Esophagus muscularis mucosa (tissue), 4 donors: ENCODE data around the gene EFL1. TPM values are rescaled to one million over a fixed set of nuclear protein-coding genes. Genes with fewer than 3 reads are reported as not detected.

Source experiments
- DNase-seq: peaks from one replicate; pipeline ENCODE4 v3.0.0-alpha.2; 2017; ENCODE audit errors: extremely low spot score
- H3K27ac ChIP-seq, 4 donors: fragments of 200-600 bp; sonication (generic); replicated peaks in 1 of 4; 1 replicate in 3 of 4; 2 replicates in 1 of 4; pipeline ENCODE4 v1.5.1; 2016 to 2019; ENCODE audit warnings: mild to moderate bottlenecking in 1 of 4
- H3K27me3 ChIP-seq, 4 donors: fragments of 200-600 bp; sonication (generic); one replicate each; pipeline versions ENCODE4 v1.5.1 to v1.6.0; 2016 to 2019
- H3K36me3 ChIP-seq, 4 donors: fragments of 200-600 bp; sonication (generic); one replicate each; pipeline ENCODE4 v1.5.1; 2016 to 2019
- H3K4me1 ChIP-seq, 4 donors: fragments of 200-600 bp; sonication (generic); one replicate each; pipeline ENCODE4 v1.5.1; 2016 to 2019
- H3K4me3 ChIP-seq, 4 donors: fragments of 200-600 bp; sonication (generic); 1 replicate in 2 of 4; 2 replicates in 2 of 4; pipeline ENCODE4 v1.5.1; 2016 to 2019; ENCODE audit warnings: mild to moderate bottlenecking in 4 of 4, moderate library complexity in 1 of 4
- H3K9me3 ChIP-seq, 4 donors: fragments of 200-600 bp; sonication (generic); 1 replicate in 3 of 4; 2 replicates in 1 of 4; pipeline ENCODE4 v1.5.1; 2016 to 2019
- CTCF ChIP-seq, 3 experiments: fragments of 200-600 bp in 2 of 3; fragments of 450-650 bp in 1 of 3; sonication (generic) in 2 of 3; IDR thresholded peaks; one replicate each; pipeline ENCODE4 v1.5.1; 2017 to 2019; ENCODE audit warnings: antibody characterized with exemption in 3 of 3, mild to moderate bottlenecking in 2 of 3, moderate library complexity in 1 of 3
- EP300 ChIP-seq: sonication (generic); formaldehyde crosslinking; IDR thresholded peaks from one replicate; pipeline ENCODE4 v1.6.1; 2017; ENCODE audit warnings: antibody characterized with exemption
- POLR2A ChIP-seq: fragments of 450-650 bp; IDR thresholded peaks from one replicate; pipeline ENCODE4 v1.6.1; 2017; ENCODE audit warnings: antibody characterized with exemption, moderate library complexity, mild to moderate bottlenecking, low read depth
- POLR2AphosphoS5 ChIP-seq, 2 donors: sonication (generic); formaldehyde crosslinking; IDR thresholded peaks; one replicate each; pipeline ENCODE4 v1.6.1; 2017; ENCODE audit warnings: antibody characterized with exemption in 2 of 2
- WGBS: methylation state at CpG from one replicate; pipeline ENCODE4 v1.1.5; 2018; 5-methylcytosine and 5-hydroxymethylcytosine counted together
- intact Hi-C: fragments of 100-400 bp; cut with DNase I; formaldehyde crosslinking; loops from one replicate; pipeline ENCODE4 v1.15.1; 2023
- total RNA-seq, 4 donors: library from RNA; depleted of rRNA; stranded (reverse); fragments of >200 nt; gene quantifications; one replicate each; pipeline versions ENCODE4 v1.1.0 to v1.2.1, GENCODE V29; 2016

EFL1 gene
- total RNA-seq, 4 donors from 2014 or later = 13.0 to 17.4 (median 13.2) TPM

DNA sequence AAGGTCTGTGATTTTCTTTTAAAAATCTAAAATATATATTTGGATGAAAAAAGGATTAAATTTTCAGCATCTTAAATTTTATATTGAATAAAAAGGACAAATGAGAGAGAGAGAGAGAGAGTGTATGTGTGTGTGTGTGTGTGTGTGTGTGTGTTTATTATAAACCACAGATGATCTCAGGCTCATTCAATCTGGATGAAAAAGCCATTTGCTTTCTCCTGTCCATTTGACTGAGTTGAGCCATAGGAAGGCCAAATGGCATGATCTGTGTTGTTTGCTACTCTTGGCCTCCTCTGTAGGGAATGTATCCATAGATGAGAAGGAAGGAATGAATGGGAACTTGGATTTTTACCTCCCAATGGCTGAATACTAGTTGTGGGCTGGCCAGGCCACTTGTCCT, 124.2 kb downstream of the EFL1 start:
- intact Hi-C loops = loop anchor here (2.0 kb wide), 1 partner anchor 92 kb away; the partner anchor contains the start of gene MEX3B
- no peak for TF ChIP-seq POLR2A
- no peak for TF ChIP-seq CTCF (IDR thresholded peaks at IDR 0.05)
- TF ChIP-seq EP300 = no peak
- TF ChIP-seq POLR2AphosphoS5 (IDR thresholded peaks at IDR 0.05) = no peak
- Histone ChIP-seq H3K4me1 (peaks cover 0 to 10% (median 9%) of the 10 kb centered on the region in 4 donors), H3K36me3 (peaks cover 0 to 40% (median 25%) of the 10 kb centered on the region in 4 donors), H3K27me3 (no peaks in the 10 kb centered on the region), H3K4me3 (no peak overlapping the region), H3K27ac (no peak overlapping the region), H3K9me3 (no peaks in the 10 kb centered on the region)
- no peak for DNase-seq

DNA sequence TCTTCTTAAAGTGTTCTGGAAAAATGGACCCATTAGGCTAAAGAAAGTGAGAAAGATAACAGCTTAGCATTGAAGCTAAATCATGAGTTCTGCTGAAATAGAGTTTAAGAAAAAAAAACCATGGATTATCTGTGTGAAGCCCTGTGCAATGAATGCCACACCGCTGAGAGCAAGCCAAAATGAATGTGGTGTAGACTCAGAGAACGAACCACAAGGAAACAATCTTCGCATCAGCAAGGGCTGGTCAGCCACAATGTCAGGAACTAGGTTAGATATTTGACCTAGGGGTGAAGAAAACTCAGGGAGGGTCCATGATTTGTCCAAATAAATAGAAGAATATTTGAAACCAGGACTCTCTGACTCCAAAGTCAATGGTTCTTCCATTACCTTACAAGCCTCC, 125.3 kb downstream of the EFL1 start:
- no peak for DNase-seq
- H3K27ac ChIP-seq = no peak overlapping the region
- peaks cover 0 to 10% (median 9%) of the 10 kb centered on the region in 4 donors for H3K4me1 ChIP-seq
- H3K4me3 ChIP-seq = no peak overlapping the region
- no peak for TF ChIP-seq EP300
- no peak for TF ChIP-seq CTCF (IDR thresholded peaks at IDR 0.05)
- TF ChIP-seq POLR2A = no peak
- no peak for TF ChIP-seq POLR2AphosphoS5 (IDR thresholded peaks at IDR 0.05)
- 94% methylated on average over 3 of the region's 3 CpGs for WGBS
- H3K27me3 ChIP-seq = no peaks in the 10 kb centered on the region
- H3K9me3 ChIP-seq = no peaks in the 10 kb centered on the region
- intact Hi-C loops = no loop called here
- peaks cover 0 to 41% (median 27%) of the 10 kb centered on the region in 4 donors for H3K36me3 ChIP-seq

- intact Hi-C loops = no loop called here
- peaks cover 0 to 41% (median 27%) of the 10 kb centered on the region in 4 donors for H3K36me3 ChIP-seq
- H3K27ac ChIP-seq = no peak overlapping the region
These were observed 126.4 kb downstream of the EFL1 start for GRCh38 chr15:82136120-82136519.

GRCh38 chr15:82135638-82136037, 126.9 kb downstream of the EFL1 start:
- Histone ChIP-seq H3K4me1 (peaks cover 0 to 11% (median 10%) of the 10 kb centered on the region in 4 donors), H3K9me3 (no peaks in the 10 kb centered on the region), H3K36me3 (peaks cover 0 to 41% (median 28%) of the 10 kb centered on the region in 4 donors), H3K4me3 (no peak overlapping the region), H3K27me3 (no peaks in the 10 kb centered on the region), H3K27ac (no peak overlapping the region)
- DNase-seq = no peak
- WGBS = 98% methylated on average over 3 of the region's 3 CpGs
- intact Hi-C loops = no loop called here
- TF ChIP-seq CTCF (IDR thresholded peaks at IDR 0.05) = no peak
- TF ChIP-seq EP300 = no peak
- TF ChIP-seq POLR2A = no peak
- no peak for TF ChIP-seq POLR2AphosphoS5 (IDR thresholded peaks at IDR 0.05)

More at GRCh38 chr15:82136120-82136519, 126.4 kb downstream of the EFL1 start:
- DNase-seq = no peak
- TF ChIP-seq EP300 (no peak), CTCF (IDR thresholded peaks at IDR 0.05) (no peak), POLR2AphosphoS5 (IDR thresholded peaks at IDR 0.05) (no peak), POLR2A (no peak)
- no peak overlapping the region for H3K4me3 ChIP-seq
- no peaks in the 10 kb centered on the region for H3K9me3 ChIP-seq
- no peaks in the 10 kb centered on the region for H3K27me3 ChIP-seq
- WGBS = 96% methylated on average over 3 of the region's 3 CpGs
- H3K4me1 ChIP-seq = peaks cover 0 to 10% (median 9%) of the 10 kb centered on the region in 4 donors

DNA sequence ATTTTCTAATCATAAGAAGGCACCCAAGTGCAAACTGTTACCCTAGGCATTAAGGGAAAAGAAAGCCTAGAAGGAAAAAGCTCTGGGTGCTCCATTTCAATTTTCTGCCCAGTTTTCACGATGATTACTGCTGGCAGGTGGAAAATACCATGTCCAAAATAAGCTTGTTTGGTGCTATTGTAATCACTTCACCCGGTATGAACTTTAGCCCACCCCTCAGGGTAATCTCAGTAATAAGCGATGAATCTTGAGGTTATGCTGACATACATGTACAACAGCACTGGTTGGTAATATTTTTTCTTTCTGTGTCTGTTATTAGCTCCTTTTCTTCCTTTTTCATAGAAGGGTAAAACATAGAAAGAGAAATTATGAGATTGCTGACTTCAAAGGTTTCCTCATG, 128.1 kb downstream of the EFL1 start:
- Histone ChIP-seq H3K4me1 (peaks cover 0 to 17% (median 14%) of the 10 kb centered on the region in 4 donors), H3K27ac (no peak overlapping the region), H3K9me3 (no peaks in the 10 kb centered on the region), H3K36me3 (peaks cover 0 to 42% (median 34%) of the 10 kb centered on the region in 4 donors), H3K27me3 (no peaks in the 10 kb centered on the region), H3K4me3 (no peak overlapping the region)
- no peak for TF ChIP-seq CTCF (IDR thresholded peaks at IDR 0.05)
- no peak for TF ChIP-seq POLR2AphosphoS5 (IDR thresholded peaks at IDR 0.05)
- no peak for TF ChIP-seq EP300
- TF ChIP-seq POLR2A = no peak
- intact Hi-C loops = no loop called here
- 90% methylated on average over 3 of the region's 3 CpGs for whole genome bisulfite sequencing
- DNase-seq = no peak
